ENCODE data around the gene PMEPA1.

DNA sequence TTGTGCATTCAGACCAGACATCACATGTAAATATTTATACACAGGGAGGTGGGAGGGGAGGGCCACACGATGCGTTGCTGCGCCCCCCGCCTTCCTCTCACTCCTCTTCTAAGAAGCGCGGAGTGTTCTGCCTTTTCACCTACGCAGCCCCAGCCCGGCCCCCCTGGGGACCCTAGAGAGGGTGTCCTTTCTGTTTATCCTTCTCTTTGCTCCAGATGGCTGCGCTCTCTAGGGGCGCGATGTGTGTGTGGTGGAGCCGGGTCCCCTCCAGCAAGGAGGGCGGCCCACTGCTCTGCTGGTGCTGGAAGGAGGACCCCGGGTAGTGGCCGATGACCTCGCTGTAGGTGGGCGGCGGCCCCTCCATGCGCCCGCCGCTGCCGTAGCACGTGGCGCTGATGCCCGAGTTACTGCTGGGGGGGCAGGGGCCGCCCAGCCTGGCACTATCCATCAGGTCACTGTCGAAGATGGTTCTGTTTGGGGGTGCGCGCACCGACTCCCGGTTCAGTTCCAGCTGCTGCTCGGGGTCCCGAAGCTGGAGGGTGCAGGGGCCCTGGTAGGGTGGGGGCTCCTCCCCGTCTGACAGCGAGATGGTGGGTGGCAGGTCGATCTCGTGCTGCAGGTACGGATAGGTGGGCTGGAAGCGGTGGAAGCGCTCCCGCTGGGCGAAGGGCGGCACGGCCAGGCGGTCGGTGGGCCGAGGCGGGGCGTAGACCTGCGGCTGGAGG lies 57.8 kb downstream of the PMEPA1 start:
- TF ChIP-seq POLR2A (IDR thresholded peaks at IDR 0.05; ENCODE audit: low read depth, low read length), result no peak
- no peak for TF ChIP-seq TAF1 (IDR thresholded peaks at IDR 0.05; ENCODE audit: low read depth, low read length)
- no peak for TF ChIP-seq POLR2AphosphoS5 (IDR thresholded peaks at IDR 0.05; ENCODE audit: low read depth, low read length)
- TF ChIP-seq POU2F2 (IDR thresholded peaks at IDR 0.05; ENCODE audit: low read depth, low read length), result no peak
- TF ChIP-seq SPI1 (IDR thresholded peaks at IDR 0.05; ENCODE audit: low read depth, low read length), result no peak
- TF ChIP-seq PAX5 (IDR thresholded peaks at IDR 0.05; ENCODE audit: insufficient read depth, low read length, severe bottlenecking), result no peak
